SK-N-MC (cell line): Measurements from ENCODE around the gene GPR82.

Source experiments
- EZH2 ChIP-seq: fragments of 200-600 bp; sonication (generic); IDR thresholded peaks from one replicate; pipeline ENCODE4 v1.6.1; 2017; ENCODE audit warnings: antibody characterized with exemption
- POLR2AphosphoS5 ChIP-seq: IDR thresholded peaks from 2 replicates; pipeline ENCODE4 v1.6.1; 2012; ENCODE audit warnings: mild to moderate bottlenecking, low read depth, low read length, borderline replicate concordance

- no peak for TF ChIP-seq POLR2AphosphoS5
- no peak for TF ChIP-seq EZH2
Observed at GRCh38 chrX:41684138-41684537, 39.8 kb upstream of the GPR82 start.
